ENCODE results near the gene SMARCD1.

DNA sequence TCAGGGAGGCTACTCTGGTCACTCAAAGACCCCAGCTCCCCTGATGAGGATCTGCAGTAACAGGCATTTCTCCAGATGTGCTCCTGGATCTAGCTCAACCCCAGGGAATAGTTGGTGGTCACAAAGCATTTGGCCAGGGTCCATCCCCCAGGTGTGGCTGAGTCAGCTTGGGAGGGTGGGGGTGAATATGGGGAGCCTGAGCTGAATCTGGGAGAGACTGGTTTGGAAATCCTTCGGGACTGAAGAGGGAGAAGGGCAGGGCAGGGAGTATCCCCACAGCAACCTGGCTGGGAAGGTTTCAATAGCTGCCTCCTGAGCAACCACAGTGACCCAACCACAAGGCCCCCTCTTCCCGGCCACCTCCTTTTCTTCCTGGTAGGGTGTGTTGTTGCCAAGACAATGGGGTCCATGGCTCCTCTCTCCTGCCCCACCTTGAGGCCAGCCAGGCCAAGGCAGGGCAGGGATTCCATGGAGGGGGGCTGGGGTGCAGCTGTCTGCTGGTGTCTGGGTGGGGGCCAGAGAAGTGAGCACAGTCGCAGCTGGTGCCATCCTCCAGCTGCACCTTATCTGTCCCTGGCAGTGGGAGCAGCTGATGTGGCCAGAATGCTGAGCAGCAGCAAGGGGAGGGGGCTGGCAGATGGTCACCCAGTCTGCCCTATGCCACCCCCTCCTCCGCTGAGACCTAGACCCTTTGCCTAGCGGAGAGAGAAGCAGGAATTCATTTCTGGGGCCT, 22.2 kb upstream of the SMARCD1 start:
- TF ChIP-seq, protein P1, sequence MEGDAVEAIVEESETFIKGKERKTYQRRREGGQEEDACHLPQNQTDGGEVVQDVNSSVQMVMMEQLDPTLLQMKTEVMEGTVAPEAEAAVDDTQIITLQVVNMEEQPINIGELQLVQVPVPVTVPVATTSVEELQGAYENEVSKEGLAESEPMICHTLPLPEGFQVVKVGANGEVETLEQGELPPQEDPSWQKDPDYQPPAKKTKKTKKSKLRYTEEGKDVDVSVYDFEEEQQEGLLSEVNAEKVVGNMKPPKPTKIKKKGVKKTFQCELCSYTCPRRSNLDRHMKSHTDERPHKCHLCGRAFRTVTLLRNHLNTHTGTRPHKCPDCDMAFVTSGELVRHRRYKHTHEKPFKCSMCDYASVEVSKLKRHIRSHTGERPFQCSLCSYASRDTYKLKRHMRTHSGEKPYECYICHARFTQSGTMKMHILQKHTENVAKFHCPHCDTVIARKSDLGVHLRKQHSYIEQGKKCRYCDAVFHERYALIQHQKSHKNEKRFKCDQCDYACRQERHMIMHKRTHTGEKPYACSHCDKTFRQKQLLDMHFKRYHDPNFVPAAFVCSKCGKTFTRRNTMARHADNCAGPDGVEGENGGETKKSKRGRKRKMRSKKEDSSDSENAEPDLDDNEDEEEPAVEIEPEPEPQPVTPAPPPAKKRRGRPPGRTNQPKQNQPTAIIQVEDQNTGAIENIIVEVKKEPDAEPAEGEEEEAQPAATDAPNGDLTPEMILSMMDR (IDR thresholded peaks at IDR 0.05; ENCODE audit: low read depth, low read length): no peak
- TF ChIP-seq EZH2phosphoT487 (IDR thresholded peaks at IDR 0.05; ENCODE audit: low read depth): no peak

Data from OCI-LY3 (cell line).